Activated T-helper 2 cell treated with anti-CD3 and anti-CD28 coated beads, Interferon-gamma antibody, Interleukin-2, Interleukin-4, amounts not matched to agents 10 μg/mL and 5 μg/mL and 100 μg/mL, durations not matched to agents 14 hours and 24 hours and 36 hours (primary cell): ENCODE results near the gene NOTCH4. TPM values are rescaled to one million over a fixed set of nuclear protein-coding genes. Genes with fewer than 3 reads are reported as not detected.
"Not testable (repeated sequence)": the region's sequence is repeated elsewhere in the genome, so short reads cannot be mapped to it uniquely, and the experiment has no call there.

Source experiments
- DNase-seq: peaks from one replicate; pipeline ENCODE4 v3.0.0; 2021; ENCODE audit warnings: low spot score
- H3K27ac Mint-ChIP-seq: one replicate; pipeline ENCODE4 v1.8.0; 2021; ENCODE audit warnings: mixed read lengths
- H3K27me3 Mint-ChIP-seq: one replicate; pipeline ENCODE4 v1.8.0; 2021; ENCODE audit warnings: low read depth, mixed read lengths
- H3K36me3 Mint-ChIP-seq: one replicate; pipeline ENCODE4 v1.8.0; 2021; ENCODE audit warnings: low read depth, mixed read lengths
- H3K4me1 Mint-ChIP-seq: one replicate; pipeline ENCODE4 v1.8.0; 2021; ENCODE audit warnings: low read depth, mixed read lengths
- H3K4me3 Mint-ChIP-seq: one replicate; pipeline ENCODE4 v1.8.0; 2021; ENCODE audit warnings: low read depth, mild to moderate bottlenecking, moderate library complexity, mixed read lengths
- H3K9me3 Mint-ChIP-seq: one replicate; pipeline ENCODE4 v1.8.0; 2021; ENCODE audit warnings: mixed read lengths
- intact Hi-C: fragments of 100-400 bp; cut with micrococcal nuclease; formaldehyde crosslinking; loops from one replicate; pipeline ENCODE4 v1.15.1; 2023
- total RNA-seq: library from RNA; stranded (reverse); gene quantifications from 2 replicates; pipeline ENCODE4 v1.2.3, GENCODE V29; 2022

Gene NOTCH4
- total RNA-seq, 1 donor from 2014 or later = 0.52 TPM

GRCh38 chr6:32214126-32214525, 9.7 kb downstream of the NOTCH4 start:
- Mint-ChIP-seq H3K4me3 (no peak overlapping the region), H3K36me3 (no peaks in the 10 kb centered on the region), H3K27me3 (peaks cover 5% of the 10 kb centered on the region), H3K4me1 (no peaks in the 10 kb centered on the region), H3K27ac (no peak overlapping the region), H3K9me3 (no peaks in the 10 kb centered on the region)
- no peak for DNase-seq
- intact Hi-C loops = no loop called here

GRCh38 chr6:32213649-32214048, 10.2 kb downstream of the NOTCH4 start:
- intact Hi-C loops = no loop called here
- no peaks in the 10 kb centered on the region for H3K9me3 Mint-ChIP-seq
- H3K36me3 Mint-ChIP-seq = no peaks in the 10 kb centered on the region
- no peak overlapping the region for H3K4me3 Mint-ChIP-seq
- no peaks in the 10 kb centered on the region for H3K4me1 Mint-ChIP-seq
- no peak for DNase-seq
- no peak overlapping the region for H3K27ac Mint-ChIP-seq
- peaks cover 7% of the 10 kb centered on the region for H3K27me3 Mint-ChIP-seq

- Mint-ChIP-seq H3K27me3 (peaks cover 10% of the 10 kb centered on the region), H3K27ac (no peak overlapping the region), H3K36me3 (no peaks in the 10 kb centered on the region), H3K9me3 (no peaks in the 10 kb centered on the region), H3K4me3 (no peak overlapping the region), H3K4me1 (no peaks in the 10 kb centered on the region)
- intact Hi-C loops = no loop called here
- DNase-seq = no peak
Measured at GRCh38 chr6:32212076-32212760, 11.6 kb downstream of the NOTCH4 start.

- H3K4me1 Mint-ChIP-seq, DNase-seq, H3K9me3 Mint-ChIP-seq, intact Hi-C loops, H3K27ac Mint-ChIP-seq, H3K36me3 Mint-ChIP-seq, H3K4me3 Mint-ChIP-seq: not testable (repeated sequence)
- H3K27me3 Mint-ChIP-seq = peaks cover 12% of the 10 kb centered on the region
Measured at GRCh38 chr6:32211432-32211831, 12.4 kb downstream of the NOTCH4 start.

GRCh38 chr6:32210191-32210601, 13.7 kb downstream of the NOTCH4 start:
- H3K9me3 Mint-ChIP-seq = no peaks in the 10 kb centered on the region
- intact Hi-C loops = no loop called here
- peaks cover 17% of the 10 kb centered on the region for H3K27me3 Mint-ChIP-seq
- H3K4me3 Mint-ChIP-seq = no peak overlapping the region
- H3K36me3 Mint-ChIP-seq = no peaks in the 10 kb centered on the region
- DNase-seq = no peak
- H3K4me1 Mint-ChIP-seq = no peaks in the 10 kb centered on the region
- H3K27ac Mint-ChIP-seq = no peak overlapping the region

- H3K9me3 Mint-ChIP-seq = no peaks in the 10 kb centered on the region
- intact Hi-C loops = no loop called here
- no peak overlapping the region for H3K27ac Mint-ChIP-seq
- H3K4me1 Mint-ChIP-seq = no peaks in the 10 kb centered on the region
- peaks cover 27% of the 10 kb centered on the region for H3K27me3 Mint-ChIP-seq
- DNase-seq = no peak
- H3K36me3 Mint-ChIP-seq = no peaks in the 10 kb centered on the region
- no peak overlapping the region for H3K4me3 Mint-ChIP-seq
Measured at GRCh38 chr6:32208996-32209395, 14.9 kb downstream of the NOTCH4 start.

- intact Hi-C loops = no loop called here
- DNase-seq = no peak
- H3K4me1 Mint-ChIP-seq = no peaks in the 10 kb centered on the region
- H3K27ac Mint-ChIP-seq = no peak overlapping the region
- H3K4me3 Mint-ChIP-seq = no peak overlapping the region
- no peaks in the 10 kb centered on the region for H3K9me3 Mint-ChIP-seq
- peaks cover 27% of the 10 kb centered on the region for H3K27me3 Mint-ChIP-seq
- H3K36me3 Mint-ChIP-seq = no peaks in the 10 kb centered on the region
Measured at GRCh38 chr6:32204268-32204715, 19.6 kb downstream of the NOTCH4 start.

GRCh38 chr6:32203426-32204267, 20.2 kb downstream of the NOTCH4 start:
- intact Hi-C loops = no loop called here
- Mint-ChIP-seq H3K27ac (no peak overlapping the region), H3K4me3 (no peak overlapping the region), H3K9me3 (no peaks in the 10 kb centered on the region), H3K4me1 (no peaks in the 10 kb centered on the region), H3K27me3 (peaks cover 23% of the 10 kb centered on the region), H3K36me3 (no peaks in the 10 kb centered on the region)
- DNase-seq = no peak

- H3K27me3 Mint-ChIP-seq = peaks cover 17% of the 10 kb centered on the region
- H3K27ac Mint-ChIP-seq = no peak overlapping the region
- H3K4me3 Mint-ChIP-seq = no peak overlapping the region
- intact Hi-C loops = no loop called here
- H3K4me1 Mint-ChIP-seq = no peaks in the 10 kb centered on the region
- DNase-seq = no peak
- no peaks in the 10 kb centered on the region for H3K36me3 Mint-ChIP-seq
- no peaks in the 10 kb centered on the region for H3K9me3 Mint-ChIP-seq
Measured at GRCh38 chr6:32202186-32202585, 21.7 kb downstream of the NOTCH4 start.

GRCh38 chr6:32200711-32201475, 23.0 kb downstream of the NOTCH4 start:
- Mint-ChIP-seq H3K36me3 (no peaks in the 10 kb centered on the region), H3K4me1 (peaks cover 5% of the 10 kb centered on the region), H3K9me3 (no peaks in the 10 kb centered on the region), H3K27me3 (peaks cover 10% of the 10 kb centered on the region), H3K27ac (no peak overlapping the region), H3K4me3 (no peak overlapping the region)
- intact Hi-C loops = no loop called here
- no peak for DNase-seq

GRCh38 chr6:32198866-32199265, 25.0 kb downstream of the NOTCH4 start:
- Mint-ChIP-seq H3K9me3 (no peaks in the 10 kb centered on the region), H3K4me3 (no peak overlapping the region), H3K4me1 (peaks cover 18% of the 10 kb centered on the region), H3K36me3 (no peaks in the 10 kb centered on the region), H3K27me3 (no peaks in the 10 kb centered on the region), H3K27ac (no peak overlapping the region)
- DNase-seq = no peak
- intact Hi-C loops = loop anchor here (5.0 to 10.0 kb wide), 2 partner anchors 636 to 1498 kb away; partner anchors contain the start of gene TAP2

GRCh38 chr6:32198345-32198696, 25.5 kb downstream of the NOTCH4 start:
- peaks cover 24% of the 10 kb centered on the region for H3K4me1 Mint-ChIP-seq
- intact Hi-C loops = loop anchor here (5.0 to 10.0 kb wide), 2 partner anchors 636 to 1499 kb away; partner anchors contain the start of gene TAP2
- H3K27me3 Mint-ChIP-seq = no peaks in the 10 kb centered on the region
- H3K9me3 Mint-ChIP-seq = no peaks in the 10 kb centered on the region
- H3K27ac Mint-ChIP-seq = no peak overlapping the region
- H3K4me3 Mint-ChIP-seq = no peak overlapping the region
- no peak for DNase-seq
- no peaks in the 10 kb centered on the region for H3K36me3 Mint-ChIP-seq
